SK-N-SH (cell line): ENCODE measurements around the gene SRSF10.
"Not testable (repeated sequence)": the region's sequence is repeated elsewhere in the genome, so short reads cannot be mapped to it uniquely, and the experiment has no call there.

Experiments used
- CTCF ChIP-seq: fragments of 200-600 bp; sonication (generic); IDR thresholded peaks from 2 replicates; pipeline ENCODE4 v1.6.1; 2017; ENCODE audit warnings: antibody characterized with exemption, mild to moderate bottlenecking, moderate library complexity
- JUND ChIP-seq: IDR thresholded peaks from 2 replicates; pipeline ENCODE4 v1.4.0; 2012
- MAX ChIP-seq: IDR thresholded peaks from 2 replicates; pipeline ENCODE4 v1.4.0; 2012; ENCODE audit warnings: low read depth
- SIN3A ChIP-seq: IDR thresholded peaks from 2 replicates; pipeline ENCODE4 v1.6.1; 2012; ENCODE audit warnings: low read depth, mild to moderate bottlenecking, low read length, moderate library complexity, borderline replicate concordance

GRCh38 chr1:24012878-24013277 lies 32.8 kb upstream of the SRSF10 start:
- TF ChIP-seq CTCF, MAX, SIN3A, JUND: not testable (repeated sequence)
